Loucy (cell line): ENCODE measurements around the gene SENP7.

Experiments used
- EZH2phosphoT487 ChIP-seq: fragments of 200-600 bp; IDR thresholded peaks from 2 replicates; pipeline ENCODE4 v1.6.1; 2018; ENCODE audit warnings: antibody characterized with exemption, mild to moderate bottlenecking, moderate library complexity, borderline replicate concordance
- TF ChIP-seq, protein P1 (sequence below): fragments of 200-600 bp; sonication (generic); conservative IDR thresholded peaks from 2 replicates; pipeline ENCODE4 v1.5.1; 2014; ENCODE audit warnings: mild to moderate bottlenecking, antibody characterized with exemption, low read length

DNA sequence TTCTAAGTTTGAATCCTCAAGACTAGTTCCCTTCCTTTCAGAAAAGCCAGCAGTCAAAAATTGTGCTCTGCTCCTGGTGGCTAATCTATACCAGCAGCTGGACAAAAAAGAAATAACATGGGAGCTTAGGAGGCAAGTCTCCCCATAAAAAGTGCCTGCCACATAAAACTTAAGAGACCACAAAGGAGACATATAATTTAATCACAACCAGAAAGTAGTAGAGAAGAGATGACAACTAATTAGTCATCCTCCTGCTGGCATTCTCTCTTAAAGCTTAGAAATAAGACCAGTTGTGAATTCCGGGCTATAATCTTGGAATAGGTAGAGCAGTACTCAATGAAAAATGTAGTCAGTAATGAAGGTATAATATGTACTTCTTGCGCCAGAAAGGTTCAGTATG is 172.4 kb downstream of the SENP7 start:
- TF ChIP-seq, protein P1, sequence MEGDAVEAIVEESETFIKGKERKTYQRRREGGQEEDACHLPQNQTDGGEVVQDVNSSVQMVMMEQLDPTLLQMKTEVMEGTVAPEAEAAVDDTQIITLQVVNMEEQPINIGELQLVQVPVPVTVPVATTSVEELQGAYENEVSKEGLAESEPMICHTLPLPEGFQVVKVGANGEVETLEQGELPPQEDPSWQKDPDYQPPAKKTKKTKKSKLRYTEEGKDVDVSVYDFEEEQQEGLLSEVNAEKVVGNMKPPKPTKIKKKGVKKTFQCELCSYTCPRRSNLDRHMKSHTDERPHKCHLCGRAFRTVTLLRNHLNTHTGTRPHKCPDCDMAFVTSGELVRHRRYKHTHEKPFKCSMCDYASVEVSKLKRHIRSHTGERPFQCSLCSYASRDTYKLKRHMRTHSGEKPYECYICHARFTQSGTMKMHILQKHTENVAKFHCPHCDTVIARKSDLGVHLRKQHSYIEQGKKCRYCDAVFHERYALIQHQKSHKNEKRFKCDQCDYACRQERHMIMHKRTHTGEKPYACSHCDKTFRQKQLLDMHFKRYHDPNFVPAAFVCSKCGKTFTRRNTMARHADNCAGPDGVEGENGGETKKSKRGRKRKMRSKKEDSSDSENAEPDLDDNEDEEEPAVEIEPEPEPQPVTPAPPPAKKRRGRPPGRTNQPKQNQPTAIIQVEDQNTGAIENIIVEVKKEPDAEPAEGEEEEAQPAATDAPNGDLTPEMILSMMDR: no peak
- no peak for TF ChIP-seq EZH2phosphoT487
